Kidney glomerular epithelial cell (primary cell): Measurements from ENCODE around the gene CEP95.

Experiments used
- DNase-seq: peaks from one replicate; lab custom pipeline; 2025; lab: John Stamatoyannopoulos, UW

Gene CEP95

DNA sequence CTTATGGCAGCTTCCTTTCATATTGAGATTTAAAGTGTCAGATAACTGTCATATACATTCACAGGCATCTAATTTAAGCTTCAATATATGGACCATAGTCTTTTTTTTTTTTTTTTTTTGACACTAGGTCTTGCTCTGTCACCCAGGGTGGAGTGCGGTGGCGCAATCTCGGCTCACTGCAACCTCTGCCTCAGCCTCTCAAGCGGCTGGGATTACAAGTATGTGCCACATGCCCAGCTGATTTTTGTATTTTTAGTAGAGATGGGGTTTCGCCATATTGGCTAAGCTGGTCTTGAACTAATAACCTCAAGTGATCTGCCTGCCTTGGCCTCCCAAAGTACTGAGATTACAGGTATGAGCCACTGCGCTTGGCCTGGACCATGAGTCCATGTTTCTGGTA lies 13.6 kb downstream of the CEP95 start:
- no peak for DNase-seq

DNA sequence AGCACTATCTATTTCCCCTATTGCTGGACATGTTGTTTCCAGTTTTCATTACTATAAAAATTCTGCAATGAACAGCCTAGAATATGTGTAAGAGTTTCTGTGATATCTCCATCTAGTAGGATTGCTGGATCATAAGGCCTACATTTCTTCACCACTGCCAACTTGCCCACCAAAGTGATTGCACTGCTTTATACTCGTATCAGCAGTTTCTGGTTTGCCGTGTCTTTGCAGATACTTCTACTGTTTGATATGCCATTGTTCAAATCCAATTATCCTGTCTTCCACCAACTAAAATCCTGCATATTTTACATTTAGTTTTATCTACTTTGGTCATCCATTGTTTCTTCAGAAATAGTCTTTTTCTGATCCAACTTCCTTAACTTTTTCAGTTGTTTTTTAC lies 21.1 kb downstream of the CEP95 start:
- no peak for DNase-seq

DNA sequence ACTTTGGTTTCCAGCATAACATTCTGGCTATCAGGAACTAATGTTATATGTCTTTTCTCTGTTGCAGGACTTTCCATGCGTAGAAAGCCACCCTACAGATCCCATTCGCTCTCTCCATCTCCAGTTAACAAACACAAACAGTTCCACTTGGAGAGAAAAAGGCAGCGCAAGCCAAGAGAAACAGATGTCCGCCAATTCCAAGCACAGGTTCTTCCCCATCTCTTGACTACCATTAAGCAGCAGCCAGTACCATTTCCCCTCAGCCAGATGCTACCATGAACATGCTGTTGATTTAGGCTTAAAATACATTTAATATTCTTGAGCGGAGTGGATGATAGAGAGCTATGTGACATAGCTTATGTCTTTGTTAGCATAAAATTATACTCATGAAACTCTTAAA lies 22.4 kb downstream of the CEP95 start:
- DNase-seq: no peak

DNA sequence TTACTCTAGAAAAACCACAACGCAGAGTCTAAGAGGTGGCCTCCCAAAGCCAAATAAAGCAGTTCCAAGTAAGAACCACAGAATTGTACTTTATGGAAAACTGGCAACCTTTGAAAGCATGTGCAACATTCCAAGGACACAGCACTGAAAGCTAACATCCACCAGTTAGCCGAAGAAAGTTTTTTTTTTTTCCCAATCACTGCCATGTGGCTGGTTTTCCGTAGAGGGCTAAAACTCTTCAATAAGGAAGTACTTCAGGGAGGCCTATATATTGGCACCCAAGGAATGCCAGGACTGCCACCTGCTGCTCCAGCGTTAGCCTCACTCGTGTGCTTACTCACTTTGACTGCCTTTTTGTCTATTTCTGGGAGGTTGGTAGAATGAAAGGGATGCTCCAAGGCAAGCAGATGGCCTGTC lies 25.2 kb downstream of the CEP95 start:
- no peak for DNase-seq

DNA sequence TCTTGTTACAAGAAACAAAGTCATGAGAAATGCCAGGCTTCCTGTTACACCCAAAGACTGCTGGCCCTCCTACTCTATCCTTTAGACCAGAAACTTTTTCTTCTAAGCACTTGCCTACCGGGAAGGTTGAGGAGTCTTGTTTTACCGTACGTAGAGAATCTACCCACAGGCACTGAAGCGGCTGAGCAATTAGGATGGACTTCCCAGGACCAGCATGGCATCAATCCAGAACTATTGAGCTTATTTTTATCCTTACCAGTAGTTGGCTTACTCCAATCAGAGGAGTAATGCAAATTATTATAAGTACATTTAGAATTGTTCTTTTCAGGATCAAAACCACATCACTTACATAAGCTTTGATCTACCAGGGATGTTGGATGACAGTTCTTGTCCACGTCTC lies 25.6 kb downstream of the CEP95 start:
- no peak for DNase-seq

DNA sequence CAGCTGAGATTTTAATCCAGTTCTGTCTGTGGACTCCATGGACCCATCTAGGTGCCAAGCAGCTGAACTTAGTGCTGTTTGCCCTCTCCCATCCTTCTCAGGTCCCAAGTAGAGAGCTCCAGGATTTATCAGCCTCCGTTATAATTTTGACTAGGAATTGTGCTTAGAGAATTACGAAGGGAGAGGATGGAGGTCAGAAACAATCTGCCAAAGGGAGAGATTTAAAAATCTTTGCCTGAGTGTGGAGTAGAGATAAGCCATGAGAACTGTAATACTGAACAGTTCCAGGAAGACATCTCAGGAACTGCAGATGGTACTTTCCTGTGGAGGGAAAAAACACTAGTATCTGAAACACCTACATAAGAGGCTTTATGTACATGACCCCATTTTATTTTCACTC lies 27.0 kb downstream of the CEP95 start:
- DNase-seq: no peak

DNA sequence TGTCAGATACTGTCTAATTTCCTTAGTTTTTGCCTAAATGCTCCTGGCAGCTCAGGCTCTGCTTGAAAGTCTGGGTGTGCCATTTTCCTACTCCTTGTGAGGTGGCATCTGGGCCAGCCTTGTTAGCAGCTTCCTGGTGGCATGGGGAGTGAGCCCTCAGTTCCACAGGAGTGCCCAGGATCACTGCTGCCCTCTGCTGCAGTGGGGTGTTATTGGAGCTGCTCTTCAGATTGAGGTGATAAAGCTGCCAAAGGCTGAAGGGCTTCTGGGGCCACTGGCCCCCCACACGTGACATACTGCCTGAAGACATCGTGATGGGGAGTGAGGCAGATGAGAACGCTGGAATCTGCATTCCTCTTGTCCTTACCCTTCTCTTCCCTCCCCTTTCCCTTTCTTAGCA lies 27.4 kb downstream of the CEP95 start:
- DNase-seq: no peak

DNA sequence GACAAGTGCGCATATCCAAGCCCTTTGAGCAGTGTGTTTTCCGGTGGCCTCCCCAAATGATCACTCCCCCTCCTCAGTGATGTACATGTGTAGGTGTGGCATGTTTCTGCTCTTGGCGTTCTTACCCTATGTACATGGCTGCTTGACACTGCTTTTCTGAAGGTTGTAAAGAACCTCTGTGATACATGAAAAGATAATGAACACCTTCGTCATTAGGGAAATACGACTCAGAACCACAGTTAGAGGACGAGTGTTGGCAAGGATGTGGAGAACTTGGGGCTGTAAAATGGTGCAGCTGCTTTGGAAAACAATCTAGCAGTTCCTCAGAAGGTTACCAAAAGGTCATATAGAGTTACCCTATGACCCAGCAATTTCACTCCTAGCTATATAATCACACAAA lies 28.6 kb downstream of the CEP95 start:
- no peak for DNase-seq

DNA sequence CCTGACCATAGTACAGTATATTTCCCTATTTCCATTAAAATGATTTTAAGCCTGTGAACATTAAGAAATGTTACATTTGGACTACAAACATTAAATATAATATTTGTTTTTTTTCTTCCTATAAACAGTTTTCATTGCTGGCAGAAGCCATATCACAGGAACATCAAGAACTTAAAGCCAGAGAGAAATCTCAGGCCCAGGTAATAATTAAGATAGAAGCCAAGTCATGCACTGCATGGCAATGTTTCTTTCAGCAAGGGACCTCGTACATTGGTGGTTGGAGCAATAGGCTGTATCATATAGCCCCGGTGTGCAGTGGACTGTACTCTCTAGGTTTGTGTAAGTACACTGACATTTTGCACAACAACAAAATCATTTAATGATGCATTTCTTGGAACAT lies 30.1 kb downstream of the CEP95 start:
- DNase-seq: no peak

DNA sequence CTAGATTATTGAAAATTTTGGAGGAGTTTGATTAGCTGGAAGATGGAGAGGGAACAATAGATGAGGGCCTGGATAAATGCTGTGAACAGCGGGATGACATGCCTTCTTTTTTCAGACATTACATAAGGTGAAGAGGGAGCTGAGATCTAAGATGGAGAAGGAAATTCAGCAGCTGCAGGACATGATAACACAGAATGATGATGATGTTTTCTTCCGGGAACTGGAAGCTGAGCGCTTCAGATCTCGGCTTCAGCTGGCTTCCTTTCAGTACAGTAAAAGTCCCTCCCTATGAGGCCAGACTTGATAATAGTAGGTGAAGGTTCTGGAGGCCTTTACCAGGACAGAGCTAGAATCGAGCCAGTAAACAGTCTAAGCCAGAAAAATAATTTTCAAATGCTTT lies 30.7 kb downstream of the CEP95 start:
- no peak for DNase-seq

DNA sequence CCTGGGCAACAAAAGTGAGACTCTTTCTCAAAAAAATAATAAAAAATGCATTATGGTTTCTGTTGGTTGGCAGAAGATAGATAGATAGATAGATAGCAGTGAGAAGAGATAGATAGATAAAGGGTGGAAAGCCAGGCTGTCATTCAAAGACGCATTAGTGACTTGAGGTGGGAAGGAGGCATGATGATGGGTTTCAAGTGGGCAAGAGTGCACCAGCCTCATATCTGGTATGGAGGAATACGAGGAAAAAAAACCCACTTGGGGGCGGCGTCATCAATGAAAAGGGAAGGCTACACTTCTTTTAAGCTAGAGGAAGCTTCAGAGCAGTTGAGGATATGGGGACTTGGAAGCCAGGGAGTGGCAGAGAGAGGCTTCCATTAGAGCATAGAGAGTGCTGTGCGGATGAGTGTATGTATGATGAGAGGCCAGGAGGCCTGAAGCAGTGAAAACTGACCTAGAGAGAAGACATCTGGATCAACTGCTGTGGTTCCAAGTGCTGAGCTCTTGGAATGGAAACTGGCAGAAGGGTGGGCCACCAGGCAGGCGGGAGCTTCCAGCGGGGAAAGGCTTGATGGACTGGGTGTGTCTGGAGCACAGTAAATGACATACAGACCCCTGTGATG lies 31.8 kb downstream of the CEP95 start:
- DNase-seq: no peak

DNA sequence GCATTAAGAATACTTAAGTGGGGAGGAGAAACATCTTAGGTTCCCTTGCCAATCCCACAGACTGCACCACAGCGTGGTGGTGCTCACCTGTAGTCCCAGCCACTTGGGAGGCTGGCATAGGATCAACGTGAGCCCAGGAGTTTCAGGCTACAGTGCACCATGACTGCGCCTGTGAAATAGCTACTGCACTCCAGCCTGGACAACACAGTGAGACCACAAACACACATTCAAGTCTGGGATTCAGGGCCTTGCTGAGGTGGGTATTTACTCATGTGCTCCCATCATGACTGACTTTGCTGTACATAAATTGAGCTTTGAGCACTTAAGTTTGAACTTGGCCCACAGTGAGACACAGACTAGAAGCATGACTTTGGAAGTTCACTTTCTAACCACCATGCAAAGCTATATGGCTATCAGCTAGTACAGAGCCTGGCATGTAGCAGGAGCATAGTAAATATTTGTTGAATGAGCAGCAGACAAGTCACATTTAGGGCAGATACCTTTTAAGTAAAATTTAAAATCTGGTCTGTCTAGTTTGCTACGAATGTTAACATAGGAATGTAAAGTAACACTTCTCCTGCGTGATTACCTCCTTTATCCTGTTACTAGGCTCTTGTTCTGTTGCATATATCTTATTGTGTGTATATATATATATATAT lies 33.5 kb downstream of the CEP95 start:
- DNase-seq: no peak

DNA sequence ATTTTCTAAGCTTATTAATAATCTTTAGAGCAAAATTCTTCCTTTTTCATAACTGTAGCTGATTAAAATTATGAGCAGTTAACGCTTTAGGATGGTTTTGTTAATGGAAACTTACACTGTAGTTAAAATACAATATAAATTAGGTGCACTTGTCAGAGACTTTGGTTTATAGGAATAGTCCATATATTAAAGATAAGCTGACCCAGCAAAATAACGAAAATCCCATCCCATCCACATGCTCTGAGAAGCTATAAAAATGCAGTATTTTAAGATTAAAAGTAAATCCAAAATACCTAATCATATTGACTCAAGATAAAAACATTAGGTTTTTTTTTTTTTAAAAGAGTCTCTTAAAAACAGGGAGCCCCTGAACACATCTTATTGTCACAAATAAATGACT lies 38.0 kb downstream of the CEP95 start:
- no peak for DNase-seq

DNA sequence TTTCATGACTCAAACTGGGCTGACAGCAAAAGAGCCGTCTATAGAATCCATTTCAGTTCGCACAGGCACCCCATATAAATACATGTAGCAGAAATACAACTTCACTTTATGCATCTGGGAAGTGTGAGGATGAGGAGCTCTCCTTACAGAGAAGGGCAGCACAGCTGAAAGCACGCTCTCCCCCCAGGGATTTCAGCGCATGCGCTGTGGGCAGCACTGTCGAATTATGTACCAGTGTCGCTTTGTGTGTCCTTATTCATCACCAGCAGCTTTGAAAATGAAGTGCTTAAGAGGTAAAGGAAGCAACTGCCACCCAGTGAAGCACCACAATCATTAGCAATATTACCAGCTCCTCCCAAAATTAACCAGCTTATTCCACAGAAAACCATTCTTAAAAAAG lies 39.9 kb downstream of the CEP95 start:
- no peak for DNase-seq

DNA sequence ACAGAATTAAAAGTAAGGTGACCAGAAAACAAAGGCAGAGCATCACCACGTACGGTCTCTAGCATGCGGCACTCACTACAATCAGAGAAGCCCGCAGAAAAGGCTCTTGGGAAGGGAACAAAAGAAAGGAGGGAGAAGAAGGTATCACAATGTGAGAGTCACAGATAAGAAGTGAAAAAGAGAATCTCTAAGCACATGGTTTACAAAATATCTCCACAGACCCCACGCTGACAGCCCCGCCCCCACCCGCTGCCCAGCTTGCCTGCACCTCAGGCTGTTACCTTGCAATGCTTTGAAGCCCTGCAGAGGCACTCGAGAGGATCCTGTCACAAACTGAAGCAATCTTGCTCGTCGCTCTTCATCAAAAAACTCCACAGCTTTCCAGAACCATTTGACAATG lies 40.5 kb downstream of the CEP95 start:
- DNase-seq: no peak

DNA sequence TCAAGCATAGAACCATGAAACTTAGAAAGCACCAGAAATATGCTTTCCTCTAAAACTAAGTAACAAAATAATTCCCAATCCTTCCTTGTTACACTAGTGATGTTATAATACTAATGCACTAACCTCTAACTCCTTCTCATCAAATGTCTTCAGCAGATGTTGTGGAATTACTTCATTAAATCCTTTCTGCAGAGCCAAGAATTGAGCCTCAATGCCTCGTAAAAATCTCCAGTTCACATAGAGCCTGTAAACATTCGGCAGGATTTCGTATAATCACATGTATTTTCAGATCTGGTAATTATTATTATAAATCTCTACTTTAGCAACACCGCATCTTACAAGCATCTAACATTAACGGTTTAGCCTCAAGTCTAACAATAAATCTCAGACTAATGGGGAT lies 44.7 kb downstream of the CEP95 start:
- DNase-seq: no peak

DNA sequence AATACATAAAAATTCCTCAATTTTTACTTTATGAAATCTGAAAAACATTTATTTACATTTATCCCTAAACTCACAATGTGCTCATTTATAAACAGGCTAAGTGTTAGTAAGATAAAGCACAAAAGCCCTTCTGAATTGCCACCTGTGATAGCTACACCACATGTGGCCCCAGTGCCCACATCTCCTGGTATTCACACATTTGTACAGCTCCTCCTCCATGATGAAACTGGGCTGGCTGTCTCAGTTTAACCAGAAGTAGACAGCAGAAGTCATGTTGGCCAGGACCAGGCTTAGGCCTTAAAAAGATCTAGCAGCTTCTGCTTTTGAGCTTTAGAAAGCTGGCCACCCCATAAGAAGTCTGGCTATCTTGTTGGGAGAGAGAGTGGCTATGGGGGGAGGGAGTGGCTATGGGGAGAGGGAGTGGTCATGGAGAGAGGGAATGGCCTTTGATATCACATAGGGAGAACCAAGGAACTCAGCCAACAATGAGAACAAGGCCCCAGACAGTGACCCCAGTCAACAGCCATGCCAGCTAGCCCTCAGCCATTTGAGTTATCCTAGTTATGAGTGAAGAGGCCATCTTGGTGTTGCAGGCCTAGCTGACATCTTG lies 47.4 kb downstream of the CEP95 start:
- no peak for DNase-seq

DNA sequence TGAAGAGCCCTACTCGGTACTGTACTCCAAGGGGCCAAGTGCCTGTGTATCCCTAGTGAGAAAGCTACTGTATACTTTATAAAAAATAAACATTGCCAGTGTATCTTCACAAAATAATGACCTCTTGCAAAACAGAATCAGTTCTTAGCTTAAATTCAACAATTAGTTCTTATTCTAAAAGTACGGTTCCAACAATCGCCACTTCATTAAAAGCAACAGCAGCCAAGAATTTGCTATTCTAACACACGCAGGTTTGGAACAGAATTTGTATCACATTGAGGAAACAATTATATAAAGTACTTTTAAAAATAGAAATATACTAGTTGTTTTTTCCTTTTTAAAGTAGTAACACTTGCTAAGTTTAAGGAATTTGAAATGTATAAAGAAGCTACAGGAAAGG lies 48.5 kb downstream of the CEP95 start:
- no peak for DNase-seq

DNA sequence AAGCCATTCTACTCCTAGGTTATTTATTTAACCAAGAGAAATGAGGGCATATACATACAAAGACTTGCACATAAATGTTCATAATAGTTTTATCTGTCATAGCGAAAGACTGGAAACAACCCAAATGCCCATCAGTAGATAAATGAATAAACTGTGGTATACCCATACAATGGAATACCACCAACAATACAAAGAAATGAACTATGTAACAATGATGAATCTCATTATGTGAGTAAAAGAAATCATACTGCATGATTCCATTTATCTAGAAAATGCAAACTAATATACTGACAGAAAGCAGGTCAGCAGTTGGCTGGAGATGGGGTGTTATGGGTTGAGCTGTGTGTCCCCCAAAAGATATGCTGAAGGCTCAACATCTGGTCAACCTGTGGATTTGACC lies 57.3 kb downstream of the CEP95 start:
- no peak for DNase-seq

DNA sequence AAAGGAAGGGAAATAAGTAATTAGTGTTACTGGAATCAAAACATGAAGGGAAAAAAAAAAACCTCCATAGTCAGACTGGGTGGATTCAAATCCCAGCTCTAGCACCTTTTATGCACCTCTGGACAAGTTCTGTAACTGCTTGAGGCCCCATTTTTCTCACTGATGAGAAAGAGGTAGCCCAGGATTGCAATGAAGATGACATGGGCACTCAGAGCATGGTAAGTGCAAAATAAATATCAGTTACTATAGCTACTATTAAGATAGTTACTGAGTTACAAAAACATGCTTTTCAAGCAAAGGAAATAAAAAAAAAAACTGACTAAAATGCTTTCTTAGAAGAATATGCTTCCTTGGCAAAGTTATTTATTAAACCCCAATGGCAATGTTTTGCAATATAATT lies 58.8 kb downstream of the CEP95 start:
- DNase-seq: no peak

DNA sequence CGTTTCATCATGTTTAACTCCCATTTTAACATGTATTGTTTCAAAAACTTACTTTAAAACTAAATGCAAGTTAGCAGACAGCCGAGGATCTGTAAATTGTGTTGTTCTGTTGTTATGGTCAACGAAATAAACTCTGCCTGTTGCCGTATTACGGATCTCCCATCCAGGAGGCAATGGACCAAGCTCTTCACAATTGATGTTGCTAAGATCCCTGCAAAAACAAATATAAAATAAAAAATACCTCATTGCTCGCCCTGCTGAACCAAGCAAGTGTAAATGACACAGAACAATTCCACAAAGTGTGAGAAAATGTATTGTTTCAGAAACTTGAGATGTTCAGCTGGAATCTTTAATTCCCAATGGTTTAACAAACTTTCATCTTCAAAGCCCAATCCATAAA lies 65.0 kb downstream of the CEP95 start:
- DNase-seq: no peak

DNA sequence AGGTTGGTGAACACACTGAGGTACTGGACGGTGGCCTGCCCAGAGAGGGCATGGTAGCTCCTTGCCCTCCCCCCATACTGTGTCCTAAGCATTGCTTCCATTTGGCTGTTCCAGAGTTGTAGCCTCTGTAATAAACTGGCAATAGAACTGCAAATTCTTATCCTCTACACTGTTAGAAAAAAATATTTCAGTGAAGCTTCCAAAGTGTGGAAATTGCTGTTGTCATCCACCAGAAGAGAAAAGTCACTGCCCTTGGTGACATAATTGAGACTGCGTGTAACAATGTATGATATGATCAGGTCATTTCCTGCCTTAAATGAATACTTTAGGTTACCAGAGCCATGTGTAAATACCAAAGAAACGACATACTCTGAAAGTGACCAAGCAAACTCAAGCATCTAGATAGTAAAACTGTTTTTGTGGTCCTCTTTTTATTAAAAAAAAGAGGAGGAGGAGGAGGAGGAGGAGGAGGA lies 65.9 kb downstream of the CEP95 start:
- no peak for DNase-seq

DNA sequence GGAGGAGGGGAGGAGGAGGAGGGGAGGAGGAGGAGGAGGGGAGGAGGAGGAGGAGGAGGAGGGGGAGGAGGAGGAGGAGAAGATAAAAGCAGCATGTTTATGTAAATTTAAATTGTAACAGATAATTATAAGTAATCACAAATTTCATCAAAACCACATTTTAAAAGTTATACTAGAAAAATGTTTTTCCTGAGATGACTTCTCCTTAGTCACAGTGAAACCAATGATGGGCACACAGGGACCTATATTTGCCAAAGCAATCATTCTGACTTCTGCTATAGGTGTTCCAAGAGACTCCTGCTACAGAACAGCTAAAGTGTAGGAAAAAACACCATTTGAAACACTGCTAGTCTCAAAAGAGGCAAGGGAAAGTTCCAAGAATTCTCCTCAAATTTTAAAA lies 66.4 kb downstream of the CEP95 start:
- DNase-seq: no peak

DNA sequence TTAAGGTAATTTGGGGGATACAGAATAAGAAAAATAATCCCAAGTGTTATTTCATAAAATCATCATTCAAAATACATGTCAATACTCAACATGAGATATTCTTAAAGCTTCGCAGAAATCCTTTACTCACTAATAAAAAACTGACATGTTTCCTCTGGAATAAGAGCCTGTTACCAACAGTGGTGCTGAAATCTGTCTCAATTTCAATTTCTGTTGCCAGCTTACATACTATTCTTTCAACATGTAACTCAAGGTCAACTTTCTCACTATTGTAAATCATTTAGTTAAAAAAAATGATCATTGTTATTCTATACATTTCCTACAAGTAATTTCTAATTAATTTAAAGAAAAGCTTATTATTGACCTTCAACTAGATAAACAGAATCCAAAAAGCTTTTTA lies 67.9 kb downstream of the CEP95 start:
- no peak for DNase-seq
